Type B pancreatic cell (in vitro differentiated cells): ENCODE results near the gene NR3C1. TPM values are rescaled to one million over a fixed set of nuclear protein-coding genes. Genes with fewer than 3 reads are reported as not detected.

Experiments
- DNase-seq: peaks from one replicate; pipeline ENCODE4 v3.0.0; 2021; ENCODE audit warnings: mixed read lengths; ENCODE audit not compliant: unreplicated experiment; ENCODE audit errors: extremely low spot score
- H3K27ac Mint-ChIP-seq: 2 replicates; pipeline ENCODE4 v1.8.0; 2021; ENCODE audit warnings: mild to moderate bottlenecking, mixed read lengths
- H3K27me3 Mint-ChIP-seq: 2 replicates; pipeline ENCODE4 v1.8.0; 2021; ENCODE audit warnings: mixed read lengths
- H3K36me3 Mint-ChIP-seq: 2 replicates; pipeline ENCODE4 v1.8.0; 2021; ENCODE audit warnings: mixed read lengths
- H3K4me1 Mint-ChIP-seq: one replicate; pipeline ENCODE4 v1.8.0; 2021; ENCODE audit warnings: mixed read lengths; ENCODE audit not compliant: unreplicated experiment
- H3K4me3 Mint-ChIP-seq: 2 replicates; pipeline ENCODE4 v1.8.0; 2021; ENCODE audit warnings: mild to moderate bottlenecking, mixed read lengths
- H3K9me3 Mint-ChIP-seq: 2 replicates; pipeline ENCODE4 v1.8.0; 2021; ENCODE audit warnings: mixed read lengths
- CTCF ChIP-seq: fragments of 200-600 bp; sonication (generic); conservative IDR thresholded peaks from 2 replicates; pipeline ENCODE4 v1.5.0; 2021; ENCODE audit warnings: antibody characterized with exemption, mild to moderate bottlenecking
- total RNA-seq: library from RNA; stranded (reverse); gene quantifications from 2 replicates; pipeline ENCODE4 v1.2.1, GENCODE V29; 2021; ENCODE audit warnings: low replicate concordance

The NR3C1 gene
- total RNA-seq, 1 donor from 2014 or later = 94.0 TPM

GRCh38 chr5:143297756-143298155 is 105.7 kb downstream of the NR3C1 start:
- Mint-ChIP-seq H3K27me3 (no peaks in the 10 kb centered on the region), H3K4me1 (peaks cover 5% of the 10 kb centered on the region), H3K27ac (no peak overlapping the region), H3K36me3 (peaks cover 25% of the 10 kb centered on the region), H3K9me3 (no peaks in the 10 kb centered on the region), H3K4me3 (no peak overlapping the region)
- no peak for DNase-seq
- TF ChIP-seq CTCF = no peak

- Mint-ChIP-seq H3K4me3 (no peak overlapping the region), H3K9me3 (no peaks in the 10 kb centered on the region), H3K36me3 (peaks cover 45% of the 10 kb centered on the region), H3K27me3 (no peaks in the 10 kb centered on the region), H3K4me1 (no peaks in the 10 kb centered on the region), H3K27ac (no peak overlapping the region)
- no peak for DNase-seq
- no peak for TF ChIP-seq CTCF
These were observed 113.4 kb downstream of the NR3C1 start for GRCh38 chr5:143290125-143290524.

- Mint-ChIP-seq H3K27ac (no peak overlapping the region), H3K27me3 (no peaks in the 10 kb centered on the region), H3K4me1 (peaks cover 3% of the 10 kb centered on the region), H3K36me3 (peaks cover 33% of the 10 kb centered on the region), H3K9me3 (no peaks in the 10 kb centered on the region), H3K4me3 (no peak overlapping the region)
- TF ChIP-seq CTCF = no peak
- DNase-seq = no peak
These were observed 119.0 kb downstream of the NR3C1 start for GRCh38 chr5:143284521-143284920.

- DNase-seq = no peak
- no peak overlapping the region for H3K27ac Mint-ChIP-seq
- H3K36me3 Mint-ChIP-seq = peaks cover 31% of the 10 kb centered on the region
- H3K9me3 Mint-ChIP-seq = no peaks in the 10 kb centered on the region
- no peaks in the 10 kb centered on the region for H3K27me3 Mint-ChIP-seq
- no peak overlapping the region for H3K4me3 Mint-ChIP-seq
- H3K4me1 Mint-ChIP-seq = peaks cover 3% of the 10 kb centered on the region
- no peak for TF ChIP-seq CTCF
These were observed 119.5 kb downstream of the NR3C1 start for GRCh38 chr5:143284002-143284401.

GRCh38 chr5:143281226-143281625 is 122.3 kb downstream of the NR3C1 start:
- DNase-seq = no peak
- no peaks in the 10 kb centered on the region for H3K9me3 Mint-ChIP-seq
- peaks cover 3% of the 10 kb centered on the region for H3K4me1 Mint-ChIP-seq
- no peak overlapping the region for H3K4me3 Mint-ChIP-seq
- no peak overlapping the region for H3K27ac Mint-ChIP-seq
- no peak for TF ChIP-seq CTCF
- no peaks in the 10 kb centered on the region for H3K27me3 Mint-ChIP-seq
- peaks cover 24% of the 10 kb centered on the region for H3K36me3 Mint-ChIP-seq

GRCh38 chr5:143279698-143280097 is 123.8 kb downstream of the NR3C1 start:
- Mint-ChIP-seq H3K27me3 (no peaks in the 10 kb centered on the region), H3K27ac (no peak overlapping the region), H3K4me3 (no peak overlapping the region), H3K36me3 (peaks cover 24% of the 10 kb centered on the region), H3K9me3 (peaks cover 4% of the 10 kb centered on the region), H3K4me1 (peaks cover 3% of the 10 kb centered on the region)
- DNase-seq = no peak
- no peak for TF ChIP-seq CTCF
